ENCODE data around the gene FAM180B. TPM values are rescaled to one million over a fixed set of nuclear protein-coding genes. Genes with fewer than 3 reads are reported as not detected.

FAM180B gene
- polyA plus RNA-seq, 3 donors, result 0.19 to 0.40 TPM; not detected in 1

Other genes starting within 250 kb of the FAM180B start
- under 1 TPM; 0.08 to 0.64 (median 0.18) TPM for gene MYBPC3, start 234.0 kb upstream of the FAM180B start, polyA plus RNA-seq (ENCODE audit: insufficient read length in 3 of 3)
- 1 to 10 TPM; 2.5 to 3.7 (median 2.9) TPM for gene SPI1, start 208.1 kb upstream of the FAM180B start, polyA plus RNA-seq (ENCODE audit: insufficient read length in 3 of 3)
- 10 to 100 TPM; 37.3 to 45.0 (median 39.8) TPM for gene SLC39A13, start 178.1 kb upstream of the FAM180B start, polyA plus RNA-seq (ENCODE audit: insufficient read length in 3 of 3)
- gene PSMC3, start 160.2 kb upstream of the FAM180B start, polyA plus RNA-seq (ENCODE audit: insufficient read length in 3 of 3), result 100 to 1,000 TPM; 175 to 194 (median 176) TPM
- gene RAPSN, start 137.5 kb upstream of the FAM180B start, polyA plus RNA-seq (ENCODE audit: insufficient read length in 3 of 3), result under 1 TPM in 2 of 3 donors, not detected in 1; 0.13 to 0.14 TPM
- gene CELF1, start 33.5 kb upstream of the FAM180B start, polyA plus RNA-seq (ENCODE audit: insufficient read length in 3 of 3), result 10 to 100 TPM; 92.7 to 99.4 (median 98.1) TPM
- 10 to 100 TPM; 51.6 to 61.4 (median 55.3) TPM for gene PTPMT1, start 21.1 kb upstream of the FAM180B start, polyA plus RNA-seq (ENCODE audit: insufficient read length in 3 of 3)
- 10 to 100 TPM; 28.4 to 30.0 (median 29.8) TPM for gene KBTBD4, start 7.7 kb upstream of the FAM180B start, polyA plus RNA-seq (ENCODE audit: insufficient read length in 3 of 3)
- gene NDUFS3, start 7.6 kb upstream of the FAM180B start, polyA plus RNA-seq (ENCODE audit: insufficient read length in 3 of 3), result 100 to 1,000 TPM; 162 to 168 (median 166) TPM
- 1 to 10 TPM; 4.5 to 6.3 (median 5.3) TPM for gene C1QTNF4, start 7.7 kb downstream of the FAM180B start, polyA plus RNA-seq (ENCODE audit: insufficient read length in 3 of 3)
- 100 to 1,000 TPM; 121 to 136 (median 132) TPM for gene MTCH2, start 55.9 kb downstream of the FAM180B start, polyA plus RNA-seq (ENCODE audit: insufficient read length in 3 of 3)
- gene AGBL2, start 128.7 kb downstream of the FAM180B start, polyA plus RNA-seq (ENCODE audit: insufficient read length in 3 of 3), result 10 to 100 TPM in 1 of 3 donors, 1 to 10 TPM in 2; 7.1 to 10.6 (median 8.9) TPM
- 100 to 1,000 TPM in 1 of 3 donors, 10 to 100 TPM in 2; 89.9 to 114 (median 95.4) TPM for gene FNBP4, start 180.7 kb downstream of the FAM180B start, polyA plus RNA-seq (ENCODE audit: insufficient read length in 3 of 3)

Data from right renal cortex interstitium (tissue), 3 donors.